ENCODE measurements around the gene PARN. TPM values are rescaled to one million over a fixed set of nuclear protein-coding genes. Genes with fewer than 3 reads are reported as not detected.
"Not testable (repeated sequence)": the region's sequence is repeated elsewhere in the genome, so short reads cannot be mapped to it uniquely, and the experiment has no call there.

PARN gene
- polyA plus RNA-seq, 1 donor from 2014 or later, result 53.5 TPM

GRCh38 chr16:14613991-14614390 lies 16.1 kb downstream of the PARN start:
- Mint-ChIP-seq H3K9me3 (no peaks in the 10 kb centered on the region), H3K4me1 (peaks cover 7 to 12% (median 9%) of the 10 kb centered on the region in 3 donors), H3K4me3 (no peak overlapping the region), H3K27ac (peak overlapping the region in 1 of 3 donors; percentile 45), H3K27me3 (no peaks in the 10 kb centered on the region), H3K36me3 (peaks cover 14% of the 10 kb centered on the region)

- H3K4me1 Mint-ChIP-seq, result peaks cover 21 to 30% (median 28%) of the 10 kb centered on the region in 3 donors
- no peak overlapping the region for H3K27ac Mint-ChIP-seq
- no peak overlapping the region for H3K4me3 Mint-ChIP-seq
- H3K27me3 Mint-ChIP-seq, result no peaks in the 10 kb centered on the region
- H3K36me3 Mint-ChIP-seq, result peaks cover 10% of the 10 kb centered on the region
- no peaks in the 10 kb centered on the region for H3K9me3 Mint-ChIP-seq
Measured at GRCh38 chr16:14611660-14612059, 18.4 kb downstream of the PARN start.

- Mint-ChIP-seq H3K36me3 (peaks cover 10% of the 10 kb centered on the region), H3K4me3 (peak overlapping the region in 1 of 4 donors; percentile 30), H3K9me3 (no peaks in the 10 kb centered on the region), H3K27me3 (no peaks in the 10 kb centered on the region), H3K27ac (peak overlapping the region in 1 of 3 donors; percentile 89), H3K4me1 (peaks cover 29 to 40% (median 37%) of the 10 kb centered on the region in 3 donors)
Measured at GRCh38 chr16:14609716-14610115, 20.3 kb downstream of the PARN start.

GRCh38 chr16:14608604-14609003 lies 21.5 kb downstream of the PARN start:
- Mint-ChIP-seq H3K9me3 (no peaks in the 10 kb centered on the region), H3K27me3 (no peaks in the 10 kb centered on the region), H3K4me1 (peaks cover 29 to 40% (median 37%) of the 10 kb centered on the region in 3 donors), H3K36me3 (peaks cover 9% of the 10 kb centered on the region), H3K27ac (peak overlapping the region; percentile 29 to 89 (median 77)), H3K4me3 (peak overlapping the region; percentile 36 to 95 (median 78))

GRCh38 chr16:14608111-14608566 lies 21.9 kb downstream of the PARN start:
- H3K36me3 Mint-ChIP-seq, result peaks cover 11% of the 10 kb centered on the region

GRCh38 chr16:14606102-14606501 lies 24.0 kb downstream of the PARN start:
- H3K4me3 Mint-ChIP-seq, result peak overlapping the region in 2 of 4 donors; percentile 76 to 85
- peak overlapping the region; percentile 8 to 63 (median 61) for H3K27ac Mint-ChIP-seq
- H3K9me3 Mint-ChIP-seq, result no peaks in the 10 kb centered on the region
- H3K27me3 Mint-ChIP-seq, result no peaks in the 10 kb centered on the region
- H3K36me3 Mint-ChIP-seq, result peaks cover 16% of the 10 kb centered on the region
- peaks cover 29 to 39% (median 36%) of the 10 kb centered on the region in 3 donors for H3K4me1 Mint-ChIP-seq

More at GRCh38 chr16:14608111-14608566, 21.9 kb downstream of the PARN start:
- Mint-ChIP-seq H3K27ac (peak overlapping the region; percentile 29 to 89 (median 77)), H3K9me3 (no peaks in the 10 kb centered on the region), H3K4me1 (peaks cover 29 to 40% (median 37%) of the 10 kb centered on the region in 3 donors), H3K27me3 (no peaks in the 10 kb centered on the region), H3K4me3 (peak overlapping the region; percentile 36 to 95 (median 78))

GRCh38 chr16:14602443-14602963 lies 27.6 kb downstream of the PARN start:
- Mint-ChIP-seq H3K4me3 (no peak overlapping the region), H3K27ac (peak overlapping the region in 1 of 3 donors; percentile 53), H3K36me3 (peaks cover 19% of the 10 kb centered on the region)

GRCh38 chr16:14600164-14600563 lies 29.9 kb downstream of the PARN start:
- Mint-ChIP-seq H3K27ac (peak overlapping the region in 1 of 3 donors; percentile 61), H3K9me3 (no peaks in the 10 kb centered on the region), H3K4me1 (peaks cover 2 to 6% (median 5%) of the 10 kb centered on the region in 3 donors), H3K27me3 (no peaks in the 10 kb centered on the region), H3K4me3 (no peak overlapping the region), H3K36me3 (peaks cover 19% of the 10 kb centered on the region)

More at GRCh38 chr16:14602443-14602963, 27.6 kb downstream of the PARN start:
- no peaks in the 10 kb centered on the region for H3K9me3 Mint-ChIP-seq
- peaks cover 14 to 19% (median 17%) of the 10 kb centered on the region in 3 donors for H3K4me1 Mint-ChIP-seq
- no peaks in the 10 kb centered on the region for H3K27me3 Mint-ChIP-seq

GRCh38 chr16:14586637-14587305 lies 43.3 kb downstream of the PARN start:
- peaks cover 8% of the 10 kb centered on the region for H3K36me3 Mint-ChIP-seq
- no peak overlapping the region for H3K27ac Mint-ChIP-seq
- no peak overlapping the region for H3K4me3 Mint-ChIP-seq
- no peaks in the 10 kb centered on the region for H3K9me3 Mint-ChIP-seq
- no peaks in the 10 kb centered on the region for H3K27me3 Mint-ChIP-seq
- H3K4me1 Mint-ChIP-seq, result peaks cover 4 to 18% (median 12%) of the 10 kb centered on the region in 3 donors

GRCh38 chr16:14585287-14585686 lies 44.8 kb downstream of the PARN start:
- Mint-ChIP-seq H3K4me1 (peaks cover 6 to 18% (median 12%) of the 10 kb centered on the region in 3 donors), H3K27ac (peak overlapping the region in 1 of 3 donors; percentile 12), H3K27me3 (no peaks in the 10 kb centered on the region), H3K4me3 (no peak overlapping the region), H3K36me3 (peaks cover 9% of the 10 kb centered on the region), H3K9me3 (no peaks in the 10 kb centered on the region)

GRCh38 chr16:14580926-14581325 lies 49.1 kb downstream of the PARN start:
- not testable (repeated sequence) for H3K4me3 Mint-ChIP-seq, H3K4me1 Mint-ChIP-seq, H3K27me3 Mint-ChIP-seq, H3K27ac Mint-ChIP-seq, H3K9me3 Mint-ChIP-seq, H3K36me3 Mint-ChIP-seq

GRCh38 chr16:14579266-14579665 lies 50.8 kb downstream of the PARN start:
- peaks cover 0 to 2% (median 0%) of the 10 kb centered on the region in 3 donors for H3K4me1 Mint-ChIP-seq
- no peak overlapping the region for H3K27ac Mint-ChIP-seq
- H3K36me3 Mint-ChIP-seq, result peaks cover 13% of the 10 kb centered on the region
- no peaks in the 10 kb centered on the region for H3K27me3 Mint-ChIP-seq
- H3K4me3 Mint-ChIP-seq, result no peak overlapping the region
- no peaks in the 10 kb centered on the region for H3K9me3 Mint-ChIP-seq

GRCh38 chr16:14576532-14576931 lies 53.5 kb downstream of the PARN start:
- Mint-ChIP-seq H3K4me1 (peaks cover 0 to 2% (median 1%) of the 10 kb centered on the region in 3 donors), H3K27ac (no peak overlapping the region), H3K36me3 (peaks cover 15% of the 10 kb centered on the region), H3K4me3 (no peak overlapping the region), H3K9me3 (no peaks in the 10 kb centered on the region), H3K27me3 (no peaks in the 10 kb centered on the region)

- Mint-ChIP-seq H3K9me3 (no peaks in the 10 kb centered on the region), H3K27me3 (no peaks in the 10 kb centered on the region), H3K36me3 (peaks cover 17% of the 10 kb centered on the region), H3K4me3 (no peak overlapping the region), H3K4me1 (peaks cover 0 to 2% (median 1%) of the 10 kb centered on the region in 3 donors), H3K27ac (no peak overlapping the region)
Measured at GRCh38 chr16:14576069-14576468, 54.0 kb downstream of the PARN start.

GRCh38 chr16:14574698-14575415 lies 55.2 kb downstream of the PARN start:
- H3K27me3 Mint-ChIP-seq, H3K9me3 Mint-ChIP-seq, H3K4me1 Mint-ChIP-seq: not testable (repeated sequence)
- H3K27ac Mint-ChIP-seq, result peak overlapping the region in 1 of 3 donors; percentile 73
- peaks cover 15% of the 10 kb centered on the region for H3K36me3 Mint-ChIP-seq
- H3K4me3 Mint-ChIP-seq, result peak overlapping the region in 1 of 4 donors; percentile 41

Data from IgD-negative memory B cell (primary cell).